GM23338 (cell line): ENCODE data around the gene DUS3L.

Experiments used
- CTCF ChIP-seq, 2 experiments: fragments of 200-600 bp in 1 of 2; sonication (generic) in 1 of 2; conservative IDR thresholded peaks; 2 replicates each; pipeline versions ENCODE4 v1.5.1 to v1.6.1; 2016 to 2017; ENCODE audit warnings: antibody characterized with exemption in 2 of 2, low read depth in 2 of 2, mild to moderate bottlenecking in 2 of 2, moderate library complexity in 1 of 2
- EZH2 ChIP-seq: fragments of 200-600 bp; sonication (generic); IDR thresholded peaks from one replicate; pipeline ENCODE4 v1.8.0; 2017; ENCODE audit warnings: antibody characterized with exemption, mild to moderate bottlenecking, low read depth; ENCODE audit not compliant: unreplicated experiment

- TF ChIP-seq CTCF (conservative IDR thresholded peaks at IDR 0.05; ENCODE audit: low read depth in 2 of 2) = no peak
- TF ChIP-seq EZH2 = no peak
Observed at GRCh38 chr19:5838353-5839064, 47.5 kb upstream of the DUS3L start.
